C4-2B (cell line): ENCODE data around the gene PGLYRP1.
A peak's percentile ranks its signal among the peaks of the same experiment; 100 is the strongest.

ENCODE experiments used
- H3K27ac ChIP-seq: fragments of 450-650 bp; 2 replicates; pipeline ENCODE4 v1.5.1; 2017
- ZFX ChIP-seq: fragments of 450-650 bp; IDR thresholded peaks from 2 replicates; pipeline ENCODE4 v1.6.1; 2017
- TF ChIP-seq, protein P1 (sequence below): fragments of 450-650 bp; conservative IDR thresholded peaks from 2 replicates; pipeline ENCODE4 v1.5.1; 2017; ENCODE audit warnings: mild to moderate bottlenecking

PGLYRP1 gene

DNA sequence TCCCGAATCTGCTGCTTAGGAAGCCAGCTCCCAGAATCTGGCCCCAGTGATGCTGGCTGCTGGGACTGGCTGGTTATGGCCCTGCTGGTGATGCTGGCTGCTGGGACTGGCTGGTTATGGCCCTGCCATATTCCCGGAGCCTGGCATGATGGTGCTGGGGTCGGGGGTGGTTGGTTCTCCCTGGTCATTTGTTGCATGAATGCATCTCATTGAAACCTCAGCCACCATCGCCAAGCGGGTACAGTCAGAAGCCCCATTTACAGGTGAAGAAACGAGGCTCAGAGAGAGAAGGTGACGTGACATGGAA is 2.1 kb downstream of the PGLYRP1 start:
- H3K27ac ChIP-seq: no peak overlapping the region
- TF ChIP-seq, protein P1, sequence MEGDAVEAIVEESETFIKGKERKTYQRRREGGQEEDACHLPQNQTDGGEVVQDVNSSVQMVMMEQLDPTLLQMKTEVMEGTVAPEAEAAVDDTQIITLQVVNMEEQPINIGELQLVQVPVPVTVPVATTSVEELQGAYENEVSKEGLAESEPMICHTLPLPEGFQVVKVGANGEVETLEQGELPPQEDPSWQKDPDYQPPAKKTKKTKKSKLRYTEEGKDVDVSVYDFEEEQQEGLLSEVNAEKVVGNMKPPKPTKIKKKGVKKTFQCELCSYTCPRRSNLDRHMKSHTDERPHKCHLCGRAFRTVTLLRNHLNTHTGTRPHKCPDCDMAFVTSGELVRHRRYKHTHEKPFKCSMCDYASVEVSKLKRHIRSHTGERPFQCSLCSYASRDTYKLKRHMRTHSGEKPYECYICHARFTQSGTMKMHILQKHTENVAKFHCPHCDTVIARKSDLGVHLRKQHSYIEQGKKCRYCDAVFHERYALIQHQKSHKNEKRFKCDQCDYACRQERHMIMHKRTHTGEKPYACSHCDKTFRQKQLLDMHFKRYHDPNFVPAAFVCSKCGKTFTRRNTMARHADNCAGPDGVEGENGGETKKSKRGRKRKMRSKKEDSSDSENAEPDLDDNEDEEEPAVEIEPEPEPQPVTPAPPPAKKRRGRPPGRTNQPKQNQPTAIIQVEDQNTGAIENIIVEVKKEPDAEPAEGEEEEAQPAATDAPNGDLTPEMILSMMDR: no peak
- TF ChIP-seq ZFX: no peak

DNA sequence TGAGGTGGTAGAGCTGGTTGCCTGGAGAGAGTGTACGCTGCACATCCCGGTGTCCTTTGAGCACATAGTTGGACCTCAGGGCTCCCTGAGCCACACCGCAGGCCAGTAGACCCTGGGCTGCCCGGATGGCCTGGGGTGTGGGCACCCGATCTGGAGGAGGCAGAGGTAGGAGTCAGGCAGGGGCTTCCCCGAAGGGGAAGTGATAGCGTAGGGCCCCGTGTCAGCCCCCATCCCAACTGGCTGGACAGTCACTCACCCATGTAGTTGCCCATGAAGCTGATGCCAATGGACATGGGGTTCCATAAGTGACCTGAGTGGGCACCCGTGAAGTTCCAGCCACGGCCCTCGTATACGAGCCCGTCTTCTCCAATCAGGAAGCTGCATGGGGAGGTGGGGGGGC is 3.6 kb downstream of the PGLYRP1 start:
- no peak for TF ChIP-seq ZFX
- no peak overlapping the region for H3K27ac ChIP-seq

DNA sequence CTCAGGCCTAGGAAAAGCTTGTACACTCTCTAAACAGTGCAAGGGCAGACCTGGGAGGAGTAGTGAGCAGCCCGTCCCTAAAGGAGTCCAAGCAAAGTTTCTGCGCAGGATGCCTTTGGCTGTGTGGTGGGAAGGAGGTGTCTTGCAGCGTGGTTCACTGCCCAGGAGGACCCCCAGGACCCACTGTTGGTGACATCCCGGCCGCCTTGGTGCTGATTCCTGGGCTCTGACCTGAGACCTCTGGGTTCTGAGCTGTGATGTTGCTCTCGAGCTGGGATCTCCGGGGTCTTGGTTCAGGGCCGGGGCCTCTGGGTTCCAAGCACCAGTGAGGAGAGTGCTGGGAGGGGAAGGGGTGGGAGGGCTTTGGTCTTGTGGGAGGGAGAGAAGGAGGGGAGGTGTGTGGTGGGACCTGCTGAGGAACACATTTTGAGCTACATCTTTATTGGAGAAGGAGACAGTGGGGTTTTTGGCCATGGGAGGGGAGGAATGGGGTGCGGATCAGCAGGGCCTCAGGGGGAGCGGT is 4.1 kb downstream of the PGLYRP1 start:
- no peak overlapping the region for H3K27ac ChIP-seq
- TF ChIP-seq, protein P1: no peak
- no peak for TF ChIP-seq ZFX

DNA sequence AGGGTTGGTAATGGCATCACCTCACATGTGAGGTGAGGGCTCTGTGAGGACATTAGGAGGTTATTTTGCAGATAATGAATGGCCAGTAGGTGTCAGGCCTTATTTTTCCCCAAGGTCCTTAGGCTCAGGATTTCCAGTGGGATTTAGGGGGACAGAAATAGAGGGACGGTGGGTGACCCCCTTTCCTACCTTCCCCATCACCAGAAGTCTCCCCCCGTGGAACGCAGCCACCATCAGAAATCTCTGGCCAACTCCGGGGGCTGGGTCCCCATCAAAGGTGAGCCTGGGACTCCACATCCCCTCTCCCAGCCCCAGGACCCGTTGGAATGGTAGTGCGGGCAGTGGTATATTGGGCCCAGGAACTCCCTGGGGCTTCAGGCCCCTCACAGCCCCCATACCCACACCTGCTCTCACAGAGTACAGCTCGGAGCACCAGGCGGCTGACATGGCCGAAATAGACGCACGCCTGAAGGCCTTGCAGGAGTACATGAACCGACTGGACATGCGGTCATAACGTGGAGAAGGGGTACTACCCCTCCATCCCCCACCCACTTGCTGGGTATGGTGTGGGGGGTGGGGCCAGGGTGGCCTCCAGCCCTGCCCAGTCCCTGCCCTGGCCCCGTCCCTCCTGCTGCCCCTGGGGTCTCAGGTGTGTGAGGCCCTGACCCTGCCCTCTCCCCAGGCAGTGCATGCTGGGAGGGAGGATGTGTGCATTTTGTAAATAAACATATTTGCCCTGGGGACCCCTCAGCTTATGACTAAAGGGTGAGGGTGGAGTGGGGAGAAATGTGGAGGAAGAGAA is 4.8 kb downstream of the PGLYRP1 start:
- TF ChIP-seq, protein P1: no peak
- no peak for TF ChIP-seq ZFX

DNA sequence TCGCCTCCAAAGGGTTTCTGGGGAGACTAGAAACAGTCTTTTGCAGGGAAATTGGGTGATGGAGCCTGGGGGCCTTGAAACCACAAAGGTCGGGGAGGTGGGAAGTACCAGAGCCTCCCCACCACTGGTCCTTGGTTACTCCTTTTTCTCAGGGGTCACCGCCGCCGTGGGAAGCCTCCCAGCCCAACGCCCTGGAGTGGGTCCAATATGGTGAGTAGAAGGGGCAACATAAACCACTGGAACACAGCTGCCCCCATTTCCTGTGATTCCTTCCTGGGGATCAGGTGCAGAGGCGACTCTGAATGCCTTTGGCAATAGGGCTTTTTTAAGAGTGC is 5.8 kb downstream of the PGLYRP1 start:
- TF ChIP-seq, protein P1: peak; percentile 53
- no peak for TF ChIP-seq ZFX
- no peak overlapping the region; the same call in 1 of the 2 replicates for H3K27ac ChIP-seq

More for the DNA sequence above, 4.8 kb downstream of the PGLYRP1 start:
- H3K27ac ChIP-seq: no peak overlapping the region

DNA sequence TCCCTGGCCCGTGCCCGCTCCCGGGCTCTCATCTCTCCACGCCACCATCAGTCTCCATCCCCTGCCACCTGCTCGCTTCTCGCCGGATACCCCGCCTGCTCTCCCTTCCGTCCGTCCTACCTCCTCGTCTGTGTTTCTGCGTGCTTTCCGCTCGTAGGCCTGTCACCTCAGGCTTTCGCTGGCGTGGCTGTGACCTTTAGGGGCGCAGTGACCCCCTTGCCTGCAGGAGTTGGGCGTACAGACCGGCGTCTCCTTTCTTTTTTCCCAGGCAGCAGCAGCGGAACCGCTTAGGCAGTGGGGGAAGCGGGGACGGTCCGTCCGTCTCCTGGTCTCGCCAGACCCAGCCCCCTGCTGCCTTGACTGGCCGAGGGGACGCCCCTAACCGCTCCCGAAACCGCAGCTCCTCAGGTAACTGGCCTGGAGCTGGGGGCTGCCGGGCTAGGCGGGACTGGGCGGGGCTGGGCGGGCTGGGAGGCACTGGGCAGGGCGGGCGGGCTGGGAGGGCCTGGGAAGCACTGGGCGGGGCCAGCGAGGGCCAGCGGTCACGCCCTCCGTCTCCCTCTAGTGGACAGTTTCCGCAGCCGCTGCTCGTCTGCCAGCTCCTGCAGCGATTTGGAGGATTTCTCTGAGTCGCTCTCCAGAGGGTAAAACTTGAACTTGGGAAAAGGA is 6.3 kb downstream of the PGLYRP1 start:
- TF ChIP-seq ZFX: no peak
- TF ChIP-seq, protein P1: peak; percentile 75

DNA sequence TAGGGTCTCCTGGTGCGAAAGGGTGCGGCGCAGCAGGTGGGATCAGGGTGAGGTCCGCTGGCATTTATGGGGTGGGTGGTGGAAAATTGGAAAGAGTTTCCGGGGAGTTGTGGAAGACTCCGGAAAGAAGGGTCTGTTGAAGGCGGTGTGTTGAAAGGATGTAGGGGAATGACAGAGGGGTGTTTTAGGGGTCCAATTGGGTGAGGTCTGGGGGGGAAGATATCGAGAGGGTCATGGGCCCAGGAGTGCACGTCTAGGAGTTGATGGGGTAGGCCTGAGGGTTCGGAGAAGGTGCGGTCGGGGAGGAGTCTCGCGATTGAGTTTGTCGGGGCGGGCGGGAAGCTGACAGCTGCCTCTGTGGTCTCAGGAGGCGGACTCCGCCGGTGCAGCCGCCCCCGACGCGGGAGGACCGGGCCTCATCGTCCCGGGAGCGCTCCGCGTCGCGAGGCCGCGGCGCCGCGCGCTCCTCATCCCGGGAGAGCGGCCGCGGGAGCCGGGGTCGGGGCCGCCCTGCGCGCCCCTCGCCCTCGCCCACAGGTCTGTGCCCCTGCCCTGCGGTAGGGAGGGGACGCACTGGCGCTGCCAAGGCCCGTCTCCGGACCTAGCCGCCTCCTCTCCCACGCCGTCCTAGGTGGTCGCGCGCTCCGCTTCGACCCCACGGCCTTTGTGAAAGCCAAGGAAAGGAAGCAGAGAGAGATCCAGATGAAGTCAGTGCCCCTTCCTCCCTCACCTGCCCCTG is 7.0 kb downstream of the PGLYRP1 start:
- no peak overlapping the region; the same call in 1 of the 2 replicates for H3K27ac ChIP-seq
- TF ChIP-seq, protein P1: no peak
- no peak for TF ChIP-seq ZFX

More for the DNA sequence above, 6.3 kb downstream of the PGLYRP1 start:
- no peak overlapping the region; the same call in 1 of the 2 replicates for H3K27ac ChIP-seq
